HepG2 (cell line): ENCODE measurements around the gene HELZ2. TPM values are rescaled to one million over a fixed set of nuclear protein-coding genes. Genes with fewer than 3 reads are reported as not detected.
A peak's percentile ranks its signal among the peaks of the same experiment; 100 is the strongest.

Experiments
- ASH2L ChIP-seq: fragments of 300-600, 200-600 bp; sonication (generic); IDR thresholded peaks from 2 replicates; pipeline ENCODE4 v1.7.0; 2017; ENCODE audit warnings: low read depth, mild to moderate bottlenecking, moderate library complexity, mixed read lengths, low read length; ENCODE audit not compliant: insufficient read length
- ATRX ChIP-seq: sonication (generic); formaldehyde crosslinking; IDR thresholded peaks from 2 replicates; pipeline ENCODE4 v1.4.0; 2020; ENCODE audit warnings: missing genetic modification reagents, borderline replicate concordance
- CBFB ChIP-seq: sonication (generic); formaldehyde crosslinking; IDR thresholded peaks from 2 replicates; pipeline ENCODE4 v1.4.0; 2020; ENCODE audit warnings: missing genetic modification reagents
- FOXO1 ChIP-seq: sonication (generic); formaldehyde crosslinking; IDR thresholded peaks from 2 replicates; pipeline ENCODE4 v1.4.0; 2020; ENCODE audit warnings: missing genetic modification reagents
- IKZF4 ChIP-seq: sonication (generic); formaldehyde crosslinking; IDR thresholded peaks from 2 replicates; pipeline ENCODE4 v1.5.1; 2020; ENCODE audit warnings: borderline replicate concordance, mild to moderate bottlenecking, low read depth, missing genetic modification reagents; ENCODE audit errors: not compliant biosample characterization
- JDP2 ChIP-seq: sonication (generic); formaldehyde crosslinking; IDR thresholded peaks from 2 replicates; pipeline ENCODE4 v1.8.1; 2022; ENCODE audit warnings: missing genetic modification reagents, borderline replicate concordance
- NR2F6 ChIP-seq, 2 experiments: IDR thresholded peaks; 2 replicates each; pipeline ENCODE4 v1.6.1; 2016; ENCODE audit warnings: antibody characterized with exemption in 1 of 2, mild to moderate bottlenecking in 1 of 2
- PBX3 ChIP-seq: sonication (generic); formaldehyde crosslinking; IDR thresholded peaks from 2 replicates; pipeline ENCODE4 v1.8.1; 2023; ENCODE audit warnings: missing genetic modification reagents, inconsistent platforms, borderline replicate concordance
- SALL2 ChIP-seq: sonication (generic); formaldehyde crosslinking; IDR thresholded peaks from 2 replicates; pipeline ENCODE4 v1.8.1; 2023; ENCODE audit warnings: mild to moderate bottlenecking, missing genetic modification reagents, inconsistent platforms
- SMARCE1 ChIP-seq: fragments of 450-650 bp; IDR thresholded peaks from 2 replicates; pipeline ENCODE4 v1.6.1; 2017; ENCODE audit warnings: borderline replicate concordance
- ZIK1 ChIP-seq: sonication (generic); formaldehyde crosslinking; IDR thresholded peaks from 2 replicates; pipeline ENCODE4 v1.5.0; 2020; ENCODE audit warnings: mild to moderate bottlenecking, low read depth, missing genetic modification reagents, borderline replicate concordance
- ZNF143 ChIP-seq: sonication (generic); formaldehyde crosslinking; IDR thresholded peaks from 2 replicates; pipeline ENCODE4 v1.4.0; 2020; ENCODE audit warnings: missing genetic modification reagents
- ZNF350 ChIP-seq: sonication (generic); formaldehyde crosslinking; IDR thresholded peaks from 2 replicates; pipeline ENCODE4 v1.4.0; 2020; ENCODE audit warnings: mild to moderate bottlenecking, low read depth, missing genetic modification reagents, borderline replicate concordance
- ZNF557 ChIP-seq: sonication (generic); formaldehyde crosslinking; IDR thresholded peaks from 2 replicates; pipeline ENCODE4 v1.4.0; 2020; ENCODE audit warnings: missing genetic modification reagents
- ZNF580 ChIP-seq: IDR thresholded peaks from 2 replicates; pipeline ENCODE4 v1.6.1; 2016; ENCODE audit warnings: low read depth, borderline replicate concordance
- ZNF670 ChIP-seq: sonication (generic); formaldehyde crosslinking; IDR thresholded peaks from 2 replicates; pipeline ENCODE4 v1.8.0; 2022; ENCODE audit warnings: mild to moderate bottlenecking, missing genetic modification reagents, borderline replicate concordance
- ZNF687 ChIP-seq: sonication (generic); formaldehyde crosslinking; IDR thresholded peaks from 2 replicates; pipeline ENCODE4 v1.5.1; 2020; ENCODE audit warnings: mild to moderate bottlenecking, missing genetic modification reagents, moderate library complexity
- ZNF746 ChIP-seq: sonication (generic); formaldehyde crosslinking; IDR thresholded peaks from 2 replicates; pipeline ENCODE4 v1.8.0; 2022; ENCODE audit warnings: mild to moderate bottlenecking, missing genetic modification reagents
- polyA plus RNA-seq, 8 experiments: library from polyadenylated mRNA; depleted of rRNA in 3 of 8; stranded (reverse) in 7 of 8; unstranded in 1 of 8; fragments of >200 nt; fragmentation: Illumina TruSeq in 4 of 8; extraction: Trizol in 4 of 8; gene quantifications; 2 replicates each; pipeline versions ENCODE4 v1.2.1 to v1.2.3, GENCODE V29; 2011 to 2016; ENCODE audit warnings: low read depth in 4 of 8, missing spikeins in 1 of 8, mixed read lengths in 1 of 8; ENCODE audit not compliant: insufficient read depth in 1 of 8
- total RNA-seq, 5 experiments: library from RNA; depleted of rRNA; stranded (reverse); fragments of >200 nt; fragmentation: Illumina TruSeq; extraction: Trizol; gene quantifications; 2 replicates each; pipeline ENCODE4 v1.2.3, GENCODE V29; 2016; ENCODE audit warnings: low read depth in 1 of 5
- TF ChIP-seq, protein P1 (sequence below): sonication (generic); formaldehyde crosslinking; IDR thresholded peaks from 2 replicates; pipeline ENCODE4 v1.5.1; 2020; ENCODE audit warnings: missing genetic modification reagents, mild to moderate bottlenecking, borderline replicate concordance
- TF ChIP-seq, protein P2 (sequence below): sonication (generic); formaldehyde crosslinking; IDR thresholded peaks from 2 replicates; pipeline ENCODE4 v1.5.0; 2020; ENCODE audit warnings: missing genetic modification reagents

The HELZ2 gene
- total and polyA plus RNA-seq, 2 of the 13 experiments (the other 11 are each of a cell fraction or from before 2014, with no cell fraction given), result 9.6 to 10.1 TPM

DNA sequence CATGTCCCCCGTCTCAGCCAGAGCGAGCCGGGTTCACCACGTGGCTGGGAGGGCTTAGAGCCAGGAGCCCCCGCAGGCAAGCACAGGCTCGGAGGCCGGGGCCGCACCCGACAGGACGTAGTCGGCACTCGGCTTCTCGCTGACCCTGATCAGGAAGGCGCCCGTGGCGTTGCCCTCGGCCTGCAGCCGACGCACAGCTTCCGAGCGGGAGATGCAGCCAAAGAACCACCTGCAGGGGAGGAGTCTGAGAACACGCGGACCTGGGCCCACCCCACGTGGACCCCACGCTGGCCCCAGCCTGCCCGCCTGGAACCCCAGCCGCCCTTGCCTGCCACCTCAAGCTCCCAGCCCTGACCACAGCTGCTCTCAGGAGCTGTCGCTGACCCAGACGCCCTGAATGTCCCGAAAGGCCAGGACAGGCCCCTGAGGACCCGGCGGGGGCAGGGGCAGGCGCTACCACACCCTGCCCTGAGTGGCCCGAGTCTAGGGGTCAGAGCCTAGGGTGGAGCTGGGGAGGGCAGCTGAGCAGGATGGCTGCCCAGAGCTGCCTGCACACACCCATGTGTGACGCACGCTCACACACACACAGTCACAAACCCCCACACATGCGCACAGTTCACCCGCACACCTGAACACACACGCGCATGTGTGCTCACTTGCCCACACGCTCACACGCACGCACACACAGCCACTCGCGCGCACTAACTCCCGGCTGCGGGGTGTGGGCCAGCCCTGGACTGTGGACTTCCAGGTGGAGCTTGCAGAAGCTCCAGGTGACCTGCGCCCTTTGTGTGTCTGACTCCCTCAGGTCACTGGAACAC lies 39.0 kb downstream of the HELZ2 start (continued):
- TF ChIP-seq, protein P1, sequence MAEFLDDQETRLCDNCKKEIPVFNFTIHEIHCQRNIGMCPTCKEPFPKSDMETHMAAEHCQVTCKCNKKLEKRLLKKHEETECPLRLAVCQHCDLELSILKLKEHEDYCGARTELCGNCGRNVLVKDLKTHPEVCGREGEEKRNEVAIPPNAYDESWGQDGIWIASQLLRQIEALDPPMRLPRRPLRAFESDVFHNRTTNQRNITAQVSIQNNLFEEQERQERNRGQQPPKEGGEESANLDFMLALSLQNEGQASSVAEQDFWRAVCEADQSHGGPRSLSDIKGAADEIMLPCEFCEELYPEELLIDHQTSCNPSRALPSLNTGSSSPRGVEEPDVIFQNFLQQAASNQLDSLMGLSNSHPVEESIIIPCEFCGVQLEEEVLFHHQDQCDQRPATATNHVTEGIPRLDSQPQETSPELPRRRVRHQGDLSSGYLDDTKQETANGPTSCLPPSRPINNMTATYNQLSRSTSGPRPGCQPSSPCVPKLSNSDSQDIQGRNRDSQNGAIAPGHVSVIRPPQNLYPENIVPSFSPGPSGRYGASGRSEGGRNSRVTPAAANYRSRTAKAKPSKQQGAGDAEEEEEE (CRISPR knock-in tag), result 0 out of 2 replicates have a peak, but pooled peaks have one; percentile 33
- TF ChIP-seq ZNF557 (no peak), ZNF746 (CRISPR knock-in tag) (0 out of 2 replicates have a peak, but pooled peaks have one; percentile 42), ZNF670 (no peak), SMARCE1 (no peak), ZNF143 (CRISPR knock-in tag) (no peak), JDP2 (CRISPR knock-in tag) (no peak), NR2F6 (IDR thresholded peaks at IDR 0.05) (peak; percentile 16; the same call in 1 of the 2 replicates), NR2F6 (CRISPR knock-in tag; IDR thresholded peaks at IDR 0.05) (peak; percentile 62; the same call in 1 of the 2 replicates), IKZF4 (CRISPR knock-in tag) (no peak), CBFB (no peak), ZNF687 (CRISPR knock-in tag) (peak; percentile 84), ZNF580 (CRISPR knock-in tag) (no peak), SALL2 (CRISPR knock-in tag) (no peak), ZIK1 (CRISPR knock-in tag) (0 out of 2 replicates have a peak, but pooled peaks have one; percentile 14), ASH2L (no peak), PBX3 (CRISPR knock-in tag) (no peak), FOXO1 (0 out of 2 replicates have a peak, but pooled peaks have one; percentile 14), ZNF350 (no peak), ATRX (CRISPR knock-in tag) (no peak)
- TF ChIP-seq, protein P2, sequence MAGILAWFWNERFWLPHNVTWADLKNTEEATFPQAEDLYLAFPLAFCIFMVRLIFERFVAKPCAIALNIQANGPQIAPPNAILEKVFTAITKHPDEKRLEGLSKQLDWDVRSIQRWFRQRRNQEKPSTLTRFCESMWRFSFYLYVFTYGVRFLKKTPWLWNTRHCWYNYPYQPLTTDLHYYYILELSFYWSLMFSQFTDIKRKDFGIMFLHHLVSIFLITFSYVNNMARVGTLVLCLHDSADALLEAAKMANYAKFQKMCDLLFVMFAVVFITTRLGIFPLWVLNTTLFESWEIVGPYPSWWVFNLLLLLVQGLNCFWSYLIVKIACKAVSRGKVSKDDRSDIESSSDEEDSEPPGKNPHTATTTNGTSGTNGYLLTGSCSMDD, result no peak
